ENCODE results near the gene HEBP1. TPM values are rescaled to one million over a fixed set of nuclear protein-coding genes. Genes with fewer than 3 reads are reported as not detected.
"Not testable (repeated sequence)": the region's sequence is repeated elsewhere in the genome, so short reads cannot be mapped to it uniquely, and the experiment has no call there.

HEBP1 gene
- total RNA-seq, 1 donor from 2014 or later: 13.0 TPM

DNA sequence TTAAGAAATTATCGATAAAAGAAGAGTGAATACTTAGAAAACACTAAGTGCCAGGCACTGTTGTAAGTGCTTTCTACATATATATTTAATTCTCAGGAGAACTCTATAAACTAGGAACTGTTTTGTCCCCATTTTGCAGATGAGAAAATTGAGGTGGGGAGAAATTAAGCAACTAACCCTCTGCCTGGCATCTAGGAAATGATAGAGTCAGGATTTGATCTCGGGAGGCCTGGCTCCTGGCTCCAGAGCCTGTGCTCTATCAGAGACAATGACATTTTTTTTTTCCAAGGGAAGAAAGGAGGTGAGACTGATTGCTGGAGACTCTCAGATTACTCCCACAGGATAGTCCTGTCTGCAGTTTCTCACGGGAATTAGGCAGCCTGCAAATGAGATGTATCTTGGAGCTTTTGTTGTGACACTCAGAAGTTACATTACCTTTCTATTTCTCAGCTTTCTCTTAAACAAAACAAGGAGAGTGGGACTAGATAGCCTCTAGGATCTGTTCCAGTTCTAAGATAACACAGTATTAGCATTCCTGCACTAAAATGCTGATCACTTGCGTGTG lies 42.7 kb upstream of the HEBP1 start:
- DNase-seq (ENCODE audit: low read depth): no peak
- TF ChIP-seq, protein P1, sequence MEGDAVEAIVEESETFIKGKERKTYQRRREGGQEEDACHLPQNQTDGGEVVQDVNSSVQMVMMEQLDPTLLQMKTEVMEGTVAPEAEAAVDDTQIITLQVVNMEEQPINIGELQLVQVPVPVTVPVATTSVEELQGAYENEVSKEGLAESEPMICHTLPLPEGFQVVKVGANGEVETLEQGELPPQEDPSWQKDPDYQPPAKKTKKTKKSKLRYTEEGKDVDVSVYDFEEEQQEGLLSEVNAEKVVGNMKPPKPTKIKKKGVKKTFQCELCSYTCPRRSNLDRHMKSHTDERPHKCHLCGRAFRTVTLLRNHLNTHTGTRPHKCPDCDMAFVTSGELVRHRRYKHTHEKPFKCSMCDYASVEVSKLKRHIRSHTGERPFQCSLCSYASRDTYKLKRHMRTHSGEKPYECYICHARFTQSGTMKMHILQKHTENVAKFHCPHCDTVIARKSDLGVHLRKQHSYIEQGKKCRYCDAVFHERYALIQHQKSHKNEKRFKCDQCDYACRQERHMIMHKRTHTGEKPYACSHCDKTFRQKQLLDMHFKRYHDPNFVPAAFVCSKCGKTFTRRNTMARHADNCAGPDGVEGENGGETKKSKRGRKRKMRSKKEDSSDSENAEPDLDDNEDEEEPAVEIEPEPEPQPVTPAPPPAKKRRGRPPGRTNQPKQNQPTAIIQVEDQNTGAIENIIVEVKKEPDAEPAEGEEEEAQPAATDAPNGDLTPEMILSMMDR (conservative IDR thresholded peaks at IDR 0.05; ENCODE audit: low read depth, low read length): no peak

DNA sequence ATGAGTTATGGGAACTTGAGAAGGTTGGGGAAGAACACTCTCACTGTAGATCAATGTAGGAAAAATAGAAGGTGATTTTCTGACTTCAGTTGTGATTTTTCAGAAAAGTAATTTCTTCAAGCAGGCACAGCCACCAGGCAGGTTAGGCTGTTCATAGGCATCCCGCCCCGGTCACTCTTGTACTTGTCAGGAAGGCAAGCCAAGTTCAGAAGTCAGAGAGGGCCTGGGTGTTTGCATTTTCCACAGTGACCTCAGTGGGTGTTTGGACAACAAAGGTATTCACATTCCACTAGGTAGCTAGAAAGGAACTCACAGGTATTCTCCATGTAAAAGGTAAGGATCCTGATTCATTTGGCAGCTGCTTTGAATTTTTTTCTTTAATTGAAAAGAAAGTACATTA lies 41.2 kb upstream of the HEBP1 start:
- TF ChIP-seq, protein P1 (conservative IDR thresholded peaks at IDR 0.05; ENCODE audit: low read depth, low read length): no peak
- DNase-seq (ENCODE audit: low read depth): no peak
- H3K4me3 ChIP-seq (ENCODE audit: low read depth, low read length): no peak overlapping the region

More for the DNA sequence above, 42.7 kb upstream of the HEBP1 start:
- H3K4me3 ChIP-seq (ENCODE audit: low read depth, low read length): no peak overlapping the region

DNA sequence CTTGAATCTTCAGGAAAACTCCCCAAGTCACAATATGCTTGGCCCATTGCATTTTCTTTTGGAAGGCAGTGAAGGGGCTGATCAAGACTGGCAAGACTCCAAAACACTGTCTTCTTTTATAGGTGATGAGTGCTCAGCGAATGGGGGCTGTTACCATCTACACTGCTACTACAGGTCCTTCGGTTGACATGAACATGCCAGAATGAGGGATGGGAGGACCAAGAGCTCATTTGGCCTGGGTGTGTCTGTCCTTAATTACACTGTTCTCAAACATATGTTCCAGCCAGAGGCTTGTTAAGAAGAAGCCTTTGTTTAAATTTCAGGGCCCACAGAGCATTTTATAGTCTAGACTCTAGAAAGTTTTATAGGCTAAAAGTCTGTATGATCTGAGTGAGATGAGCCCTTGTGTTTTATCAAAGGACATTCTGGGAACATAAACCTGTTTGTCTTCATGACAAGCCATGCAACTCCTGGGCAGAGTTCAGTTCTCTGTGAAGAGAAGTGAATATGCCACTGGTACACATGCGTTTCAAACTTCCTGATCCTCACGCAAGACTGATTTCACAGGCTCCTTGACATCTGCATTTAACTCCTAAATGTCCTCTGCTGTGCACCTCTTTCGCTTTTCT lies 39.4 kb upstream of the HEBP1 start:
- no peak for DNase-seq (ENCODE audit: low read depth)
- no peak overlapping the region for H3K4me3 ChIP-seq (ENCODE audit: low read depth, low read length)
- TF ChIP-seq, protein P1 (conservative IDR thresholded peaks at IDR 0.05; ENCODE audit: low read depth, low read length): no peak

DNA sequence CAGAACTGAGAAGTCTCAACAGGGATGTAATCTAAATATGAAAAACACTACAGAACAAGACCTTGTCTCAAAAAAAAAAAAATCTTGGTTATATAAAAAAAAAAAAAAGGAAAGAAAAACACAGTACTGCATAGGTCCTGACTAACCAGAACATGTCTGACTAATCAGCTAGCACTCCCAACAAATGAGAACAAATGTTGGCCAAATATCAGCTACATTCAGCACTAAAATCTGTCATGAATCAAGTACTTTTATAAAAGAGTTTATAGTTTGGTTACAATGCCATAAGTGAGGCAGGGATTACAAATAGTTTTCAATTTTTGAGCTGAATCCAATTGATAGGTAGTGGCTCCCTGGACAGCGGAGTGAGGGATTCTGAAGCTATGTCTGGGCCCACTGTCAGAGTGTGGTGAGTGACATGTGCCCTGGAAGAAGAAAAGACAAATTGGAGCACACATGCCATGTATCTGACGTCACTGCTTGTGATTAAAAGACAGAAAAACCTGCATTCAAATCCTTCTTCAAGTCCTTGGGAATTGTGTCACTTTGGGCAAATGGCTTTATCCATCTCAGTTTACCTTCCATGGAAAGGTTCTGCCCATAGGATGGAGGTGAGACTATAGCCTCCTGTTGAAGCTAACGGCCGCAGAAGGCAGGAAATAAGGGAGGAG lies 38.6 kb upstream of the HEBP1 start:
- no peak for DNase-seq (ENCODE audit: low read depth)
- TF ChIP-seq, protein P1 (conservative IDR thresholded peaks at IDR 0.05; ENCODE audit: low read depth, low read length): no peak
- H3K4me3 ChIP-seq (ENCODE audit: low read depth, low read length): no peak overlapping the region

DNA sequence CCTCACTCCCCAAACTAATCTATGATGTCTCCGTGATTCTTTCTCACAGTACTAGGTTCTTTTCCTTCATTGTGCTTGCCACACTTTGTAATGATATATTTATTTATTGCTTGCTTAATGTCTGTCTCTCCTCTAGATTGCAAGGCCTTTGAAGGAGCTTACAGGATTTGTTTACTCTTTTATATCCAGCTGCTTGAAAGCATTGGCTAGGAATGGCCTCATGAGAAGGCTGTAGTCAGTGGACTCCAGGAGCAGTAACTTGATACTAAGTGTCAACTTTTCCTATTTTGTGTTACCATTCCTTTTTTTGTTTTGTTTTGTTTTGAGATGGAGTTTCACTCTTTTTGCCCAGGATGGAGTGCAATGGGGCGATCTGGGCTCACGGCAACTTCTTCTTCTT lies 36.8 kb upstream of the HEBP1 start:
- TF ChIP-seq, protein P1 (conservative IDR thresholded peaks at IDR 0.05; ENCODE audit: low read depth, low read length): no peak
- DNase-seq (ENCODE audit: low read depth): no peak

DNA sequence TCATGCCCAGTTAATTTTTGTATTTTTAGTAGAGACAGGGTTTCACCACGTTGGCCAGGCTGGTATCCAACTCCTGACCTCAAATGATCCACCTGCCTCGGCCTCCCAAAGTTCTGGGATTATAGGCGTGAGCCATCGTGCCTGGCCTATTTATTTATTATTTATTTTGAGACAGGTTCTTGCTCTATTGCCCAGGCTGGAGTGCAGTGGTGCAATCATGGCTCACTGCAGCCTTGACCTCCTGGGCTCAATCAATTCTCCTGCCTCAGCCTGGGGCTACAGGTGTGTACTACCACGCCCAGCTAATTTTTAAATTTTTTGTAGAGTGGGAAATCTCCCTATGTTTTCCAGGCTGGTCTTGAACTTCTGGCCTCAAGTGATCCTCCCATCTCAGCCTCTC lies 35.3 kb upstream of the HEBP1 start:
- not testable (repeated sequence) for DNase-seq (ENCODE audit: low read depth); H3K4me3 ChIP-seq (ENCODE audit: low read depth, low read length)

More for the DNA sequence above, 36.8 kb upstream of the HEBP1 start:
- H3K4me3 ChIP-seq (ENCODE audit: low read depth, low read length): no peak overlapping the region

DNA sequence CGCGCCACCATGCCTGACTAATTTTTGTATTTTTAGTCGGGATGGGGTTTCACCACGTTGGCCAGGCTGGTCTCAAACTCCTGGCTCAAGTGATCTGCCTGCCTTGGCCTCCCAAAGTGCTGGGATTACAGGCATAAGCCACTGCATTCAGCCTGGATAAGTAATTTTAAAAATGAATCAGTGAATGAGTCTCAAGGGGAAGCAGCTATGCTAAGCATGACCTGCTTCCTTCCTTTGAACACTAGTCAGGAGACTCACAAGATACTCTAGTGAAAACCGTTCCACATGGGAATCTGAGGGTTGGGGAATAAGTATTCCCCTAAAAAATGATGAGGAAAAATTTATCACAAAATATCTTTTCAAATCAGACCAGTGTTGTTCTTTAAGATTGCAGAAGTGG lies 33.4 kb upstream of the HEBP1 start:
- TF ChIP-seq, protein P1 (conservative IDR thresholded peaks at IDR 0.05; ENCODE audit: low read depth, low read length): no peak
- no peak overlapping the region for H3K4me3 ChIP-seq (ENCODE audit: low read depth, low read length)
- no peak for DNase-seq (ENCODE audit: low read depth)

All from epithelial cell of proximal tubule (primary cell).